Osteoblast (primary cell): ENCODE measurements around the gene LRP1B. TPM values are rescaled to one million over a fixed set of nuclear protein-coding genes. Genes with fewer than 3 reads are reported as not detected.
A peak's percentile ranks its signal among the peaks of the same experiment; 100 is the strongest.

ENCODE experiments used
- DNase-seq: peaks from one replicate; pipeline ENCODE4 v3.0.0; 2011; ENCODE audit warnings: low spot score, mixed read lengths; ENCODE audit not compliant: insufficient read length; ENCODE audit errors: missing footprints
- H2AFZ ChIP-seq: 2 replicates; pipeline ENCODE4 v1.6.0; 2011; ENCODE audit warnings: mild to moderate bottlenecking, low read length
- H3K27ac ChIP-seq: 2 replicates; pipeline ENCODE4 v1.5.1; 2011; ENCODE audit warnings: mild to moderate bottlenecking, low read depth, low read length, moderate library complexity
- H3K27me3 ChIP-seq: 2 replicates; pipeline ENCODE4 v1.6.0; 2012; ENCODE audit warnings: mild to moderate bottlenecking, control low read depth, inconsistent platforms, low read length, moderate library complexity; ENCODE audit not compliant: insufficient read depth
- H3K36me3 ChIP-seq: 2 replicates; pipeline ENCODE4 v1.5.1; 2011; ENCODE audit warnings: mild to moderate bottlenecking, low read length, control low read depth, moderate library complexity; ENCODE audit not compliant: insufficient read depth
- H3K4me1 ChIP-seq: 2 replicates; pipeline ENCODE4 v1.5.1; 2011; ENCODE audit warnings: mild to moderate bottlenecking, low read length, control low read depth, moderate library complexity; ENCODE audit not compliant: insufficient read depth
- H3K4me2 ChIP-seq: 2 replicates; pipeline ENCODE4 v1.6.0; 2011; ENCODE audit warnings: mild to moderate bottlenecking, low read length; ENCODE audit not compliant: insufficient read depth
- H3K4me3 ChIP-seq: fragments of 200-600 bp; sonication (generic); 3 replicates; pipeline ENCODE4 v1.5.1; 2012; ENCODE audit warnings: mild to moderate bottlenecking, low read length, inconsistent platforms; ENCODE audit not compliant: insufficient read depth
- H3K79me2 ChIP-seq: 2 replicates; pipeline ENCODE4 v1.6.0; 2012; ENCODE audit warnings: mild to moderate bottlenecking, low read length, control low read depth, inconsistent platforms; ENCODE audit not compliant: insufficient read depth
- H3K9me3 ChIP-seq: 2 replicates; pipeline ENCODE4 v1.5.1; 2011; ENCODE audit warnings: low read depth, low read length, control low read depth
- H4K20me1 ChIP-seq: 2 replicates; pipeline ENCODE4 v1.6.0; 2012; ENCODE audit warnings: mild to moderate bottlenecking, low read length, control low read depth; ENCODE audit not compliant: insufficient read depth
- total RNA-seq: library from RNA; depleted of rRNA; stranded (reverse); fragments of >200 nt; gene quantifications from 2 replicates; pipeline ENCODE4 v1.2.3, GENCODE V29; 2012
- TF ChIP-seq, protein P1 (sequence below): IDR thresholded peaks from 2 replicates; pipeline ENCODE4 v1.5.1; 2011; ENCODE audit warnings: mild to moderate bottlenecking, low read depth, low read length, moderate library complexity; ENCODE audit errors: extremely low read depth

Gene LRP1B
- total RNA-seq, 1 donor: not detected

DNA sequence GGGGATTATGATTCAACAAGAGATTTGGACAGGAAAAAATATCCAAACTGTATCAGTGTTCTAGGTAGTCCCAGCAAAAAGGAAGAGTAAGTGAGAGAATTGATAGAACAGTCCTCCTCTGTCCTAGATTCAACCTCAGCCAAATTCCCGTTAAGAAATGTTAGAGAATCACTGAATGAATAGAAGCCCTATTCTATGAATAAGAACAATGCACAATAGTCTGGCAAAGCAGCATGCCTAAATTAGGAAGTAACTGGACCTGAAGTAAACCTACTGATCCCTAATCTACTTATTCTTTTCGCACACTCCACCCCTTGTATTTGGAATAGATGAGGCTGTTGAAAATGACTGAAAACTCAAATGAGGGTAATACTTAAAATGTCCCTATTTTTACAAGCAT lies 1665.5 kb downstream of the LRP1B start:
- TF ChIP-seq, protein P1, sequence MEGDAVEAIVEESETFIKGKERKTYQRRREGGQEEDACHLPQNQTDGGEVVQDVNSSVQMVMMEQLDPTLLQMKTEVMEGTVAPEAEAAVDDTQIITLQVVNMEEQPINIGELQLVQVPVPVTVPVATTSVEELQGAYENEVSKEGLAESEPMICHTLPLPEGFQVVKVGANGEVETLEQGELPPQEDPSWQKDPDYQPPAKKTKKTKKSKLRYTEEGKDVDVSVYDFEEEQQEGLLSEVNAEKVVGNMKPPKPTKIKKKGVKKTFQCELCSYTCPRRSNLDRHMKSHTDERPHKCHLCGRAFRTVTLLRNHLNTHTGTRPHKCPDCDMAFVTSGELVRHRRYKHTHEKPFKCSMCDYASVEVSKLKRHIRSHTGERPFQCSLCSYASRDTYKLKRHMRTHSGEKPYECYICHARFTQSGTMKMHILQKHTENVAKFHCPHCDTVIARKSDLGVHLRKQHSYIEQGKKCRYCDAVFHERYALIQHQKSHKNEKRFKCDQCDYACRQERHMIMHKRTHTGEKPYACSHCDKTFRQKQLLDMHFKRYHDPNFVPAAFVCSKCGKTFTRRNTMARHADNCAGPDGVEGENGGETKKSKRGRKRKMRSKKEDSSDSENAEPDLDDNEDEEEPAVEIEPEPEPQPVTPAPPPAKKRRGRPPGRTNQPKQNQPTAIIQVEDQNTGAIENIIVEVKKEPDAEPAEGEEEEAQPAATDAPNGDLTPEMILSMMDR: no peak
- no peak overlapping the region for H3K27ac ChIP-seq
- H3K4me3 ChIP-seq: no peak overlapping the region
- no peak for DNase-seq
- H4K20me1 ChIP-seq: no peaks in the 10 kb centered on the region
- no peak overlapping the region for H2AFZ ChIP-seq
- no peaks in the 10 kb centered on the region for H3K36me3 ChIP-seq
- no peaks in the 10 kb centered on the region for H3K27me3 ChIP-seq
- H3K79me2 ChIP-seq: no peaks in the 10 kb centered on the region
- no peak overlapping the region for H3K4me2 ChIP-seq
- H3K4me1 ChIP-seq: no peaks in the 10 kb centered on the region
- no peaks in the 10 kb centered on the region for H3K9me3 ChIP-seq

DNA sequence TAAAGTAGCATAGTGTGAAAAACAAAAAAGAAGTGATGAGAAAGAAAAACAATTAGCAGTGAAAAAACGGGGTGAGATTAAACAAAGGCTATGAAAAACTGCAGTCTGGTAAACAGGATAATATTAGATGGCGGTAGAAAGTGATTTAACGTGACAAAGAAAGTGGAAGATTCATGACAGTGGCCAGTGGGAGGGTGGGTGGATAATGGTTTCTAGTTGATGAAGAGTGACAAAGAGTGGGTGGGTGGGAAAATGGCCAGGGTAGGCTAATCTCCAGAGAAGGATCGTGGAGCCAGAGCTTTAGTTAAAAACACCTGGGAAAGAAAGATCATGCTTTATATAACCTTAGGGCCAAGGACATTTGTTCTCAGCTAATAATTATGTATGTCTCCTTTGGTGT lies 1667.8 kb downstream of the LRP1B start:
- Histone ChIP-seq H2AFZ (no peak overlapping the region), H3K36me3 (no peaks in the 10 kb centered on the region), H3K27ac (no peak overlapping the region), H4K20me1 (no peaks in the 10 kb centered on the region), H3K9me3 (no peaks in the 10 kb centered on the region), H3K4me3 (no peak overlapping the region), H3K4me1 (no peaks in the 10 kb centered on the region), H3K27me3 (no peaks in the 10 kb centered on the region), H3K4me2 (no peak overlapping the region), H3K79me2 (no peaks in the 10 kb centered on the region)
- TF ChIP-seq, protein P1: no peak
- no peak for DNase-seq

DNA sequence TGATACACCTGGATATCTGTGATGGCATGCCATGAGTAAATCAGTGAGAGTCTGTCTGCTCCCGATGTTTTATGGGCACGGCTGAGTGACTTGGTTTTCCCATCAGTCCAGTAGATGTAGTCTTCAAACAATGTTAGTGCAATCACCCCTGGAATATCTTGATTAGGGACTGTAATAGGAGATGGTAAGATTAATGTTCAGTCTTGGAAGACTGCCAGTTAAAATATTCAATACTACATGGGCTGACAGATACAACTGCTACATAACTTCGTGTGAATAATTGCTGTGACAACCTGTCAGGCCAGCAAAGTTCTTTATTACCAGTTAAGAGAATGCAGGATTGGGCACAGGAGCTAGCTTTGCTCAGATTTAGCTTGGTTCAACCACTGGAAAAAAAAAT lies 1673.3 kb downstream of the LRP1B start:
- TF ChIP-seq, protein P1: no peak
- no peak for DNase-seq

DNA sequence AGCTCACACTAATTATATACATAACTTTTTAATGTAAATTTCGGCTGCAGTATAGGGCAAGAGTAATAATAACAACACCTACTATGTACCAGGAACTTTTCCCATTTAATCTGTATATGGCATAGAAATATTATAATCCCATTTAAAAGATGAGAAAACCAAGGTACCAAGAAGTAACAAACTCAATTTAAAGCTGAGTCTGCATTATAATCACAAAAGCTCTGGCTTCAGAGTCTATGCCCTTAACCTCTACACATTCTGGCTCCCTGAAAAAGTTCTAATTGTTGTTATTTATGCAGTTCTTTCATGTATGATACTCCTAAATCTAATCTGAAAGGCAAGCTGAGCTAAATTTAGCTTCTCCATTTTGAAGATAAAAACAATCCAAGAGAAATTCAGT lies 1675.5 kb downstream of the LRP1B start:
- Histone ChIP-seq H3K27ac (peak overlapping the region; percentile 8), H4K20me1 (no peaks in the 10 kb centered on the region), H3K4me1 (no peaks in the 10 kb centered on the region), H3K27me3 (no peaks in the 10 kb centered on the region), H3K4me2 (no peak overlapping the region), H3K9me3 (no peaks in the 10 kb centered on the region), H3K36me3 (no peaks in the 10 kb centered on the region), H3K4me3 (no peak overlapping the region), H3K79me2 (no peaks in the 10 kb centered on the region), H2AFZ (no peak overlapping the region)
- no peak for DNase-seq
- TF ChIP-seq, protein P1: no peak

More for the DNA sequence above, 1673.3 kb downstream of the LRP1B start:
- no peaks in the 10 kb centered on the region for H3K36me3 ChIP-seq
- H4K20me1 ChIP-seq: no peaks in the 10 kb centered on the region
- no peak overlapping the region for H2AFZ ChIP-seq
- no peak overlapping the region for H3K4me3 ChIP-seq
- H3K79me2 ChIP-seq: no peaks in the 10 kb centered on the region
- no peaks in the 10 kb centered on the region for H3K9me3 ChIP-seq
- no peaks in the 10 kb centered on the region for H3K4me1 ChIP-seq
- no peaks in the 10 kb centered on the region for H3K27me3 ChIP-seq
- no peak overlapping the region for H3K4me2 ChIP-seq
- no peak overlapping the region for H3K27ac ChIP-seq
